Lower leg skin (tissue), 4 donors: ENCODE results near the gene POFUT2. TPM values are rescaled to one million over a fixed set of nuclear protein-coding genes. Genes with fewer than 3 reads are reported as not detected.

ENCODE experiments used
- DNase-seq, 2 donors: peaks; one replicate each; pipeline ENCODE4 v3.0.0-alpha.2; 2019; ENCODE audit warnings: low spot score in 2 of 2
- H3K4me3 ChIP-seq: fragments of 200-600 bp; sonication (generic); 2 replicates; pipeline ENCODE4 v1.5.1; 2017; ENCODE audit warnings: mild to moderate bottlenecking, low read depth; ENCODE audit not compliant: poor library complexity, severe bottlenecking
- CTCF ChIP-seq, 3 donors: fragments of 450-650 bp; IDR thresholded peaks; one replicate each; pipeline ENCODE4 v1.5.1; 2016; ENCODE audit warnings: antibody characterized with exemption in 3 of 3, mild to moderate bottlenecking in 3 of 3, moderate library complexity in 2 of 3
- POLR2A ChIP-seq, 2 donors: fragments of 450-650 bp; IDR thresholded peaks; one replicate each; pipeline ENCODE4 v1.6.1; 2016 to 2017; ENCODE audit warnings: antibody characterized with exemption in 2 of 2, mild to moderate bottlenecking in 1 of 2, moderate library complexity in 1 of 2
- WGBS, 2 donors: methylation state at CpG; one replicate each; pipeline ENCODE4 v1.1.5; 2018; 5-methylcytosine and 5-hydroxymethylcytosine counted together
- intact Hi-C: fragments of 100-400 bp; cut with DNase I; formaldehyde crosslinking; loops from one replicate; pipeline ENCODE4 v1.15.0; 2023; ENCODE audit warnings: low total_unique reads
- total RNA-seq, 4 donors: library from RNA; depleted of rRNA; stranded (reverse); fragments of >200 nt; gene quantifications; one replicate each; pipeline ENCODE4 v1.1.0, GENCODE V29; 2016

The POFUT2 gene
- total RNA-seq, 4 donors from 2014 or later = 15.0 to 22.1 (median 18.9) TPM

- no peak for TF ChIP-seq CTCF (IDR thresholded peaks at IDR 0.05)
- no peak for TF ChIP-seq POLR2A (IDR thresholded peaks at IDR 0.05)
- H3K4me3 ChIP-seq = no peak overlapping the region
- intact Hi-C loops = no loop called here
- 86 to 88% methylated on average over 16 to 17 of the region's 17 CpGs for WGBS, 2 donors
- DNase-seq = no peak
These were observed 43.9 kb upstream of the POFUT2 start for GRCh38 chr21:45331531-45332147.

GRCh38 chr21:45330851-45331261, 43.2 kb upstream of the POFUT2 start:
- intact Hi-C loops = no loop called here
- no peak for DNase-seq

GRCh38 chr21:45330075-45330781, 42.5 kb upstream of the POFUT2 start:
- TF ChIP-seq CTCF (IDR thresholded peaks at IDR 0.05) (no peak), POLR2A (IDR thresholded peaks at IDR 0.05) (no peak)
- no peak overlapping the region for H3K4me3 ChIP-seq
- WGBS, 2 donors = 31 to 53% methylated on average over 11 to 15 of the region's 15 CpGs
- DNase-seq = no peak
- intact Hi-C loops = no loop called here

More at GRCh38 chr21:45330851-45331261, 43.2 kb upstream of the POFUT2 start:
- 94 to 95% methylated on average over 18 of the region's 18 CpGs for WGBS, 2 donors
- TF ChIP-seq POLR2A (IDR thresholded peaks at IDR 0.05) = no peak
- no peak for TF ChIP-seq CTCF (IDR thresholded peaks at IDR 0.05)
- H3K4me3 ChIP-seq = no peak overlapping the region

GRCh38 chr21:45329261-45330074, 41.8 kb upstream of the POFUT2 start:
- no peak for DNase-seq
- intact Hi-C loops = no loop called here
- WGBS, 2 donors = 53 to 59% methylated on average over 26 of the region's 30 CpGs
- TF ChIP-seq CTCF (IDR thresholded peaks at IDR 0.05) = no peak
- no peak for TF ChIP-seq POLR2A (IDR thresholded peaks at IDR 0.05)
- no peak overlapping the region for H3K4me3 ChIP-seq

- WGBS, 2 donors = 67 to 74% methylated on average over 42 to 43 of the region's 43 CpGs
- TF ChIP-seq CTCF (IDR thresholded peaks at IDR 0.05) (no peak), POLR2A (IDR thresholded peaks at IDR 0.05) (no peak)
- DNase-seq = no peak
These were observed 40.8 kb upstream of the POFUT2 start for GRCh38 chr21:45328198-45329091.

More at GRCh38 chr21:45328198-45329091, 40.8 kb upstream of the POFUT2 start:
- intact Hi-C loops = no loop called here
- H3K4me3 ChIP-seq = no peak overlapping the region
